HG02852 (cell line): Measurements from ENCODE around the gene VAV2.

ENCODE experiments used
- ATAC-seq: cut with Tn5 transposase; IDR thresholded peaks from one replicate; pipeline ENCODE4 v1.9.1; 2021; ENCODE audit warnings: mild to moderate bottlenecking, moderate library complexity; ENCODE audit not compliant: unreplicated experiment

The VAV2 gene

DNA sequence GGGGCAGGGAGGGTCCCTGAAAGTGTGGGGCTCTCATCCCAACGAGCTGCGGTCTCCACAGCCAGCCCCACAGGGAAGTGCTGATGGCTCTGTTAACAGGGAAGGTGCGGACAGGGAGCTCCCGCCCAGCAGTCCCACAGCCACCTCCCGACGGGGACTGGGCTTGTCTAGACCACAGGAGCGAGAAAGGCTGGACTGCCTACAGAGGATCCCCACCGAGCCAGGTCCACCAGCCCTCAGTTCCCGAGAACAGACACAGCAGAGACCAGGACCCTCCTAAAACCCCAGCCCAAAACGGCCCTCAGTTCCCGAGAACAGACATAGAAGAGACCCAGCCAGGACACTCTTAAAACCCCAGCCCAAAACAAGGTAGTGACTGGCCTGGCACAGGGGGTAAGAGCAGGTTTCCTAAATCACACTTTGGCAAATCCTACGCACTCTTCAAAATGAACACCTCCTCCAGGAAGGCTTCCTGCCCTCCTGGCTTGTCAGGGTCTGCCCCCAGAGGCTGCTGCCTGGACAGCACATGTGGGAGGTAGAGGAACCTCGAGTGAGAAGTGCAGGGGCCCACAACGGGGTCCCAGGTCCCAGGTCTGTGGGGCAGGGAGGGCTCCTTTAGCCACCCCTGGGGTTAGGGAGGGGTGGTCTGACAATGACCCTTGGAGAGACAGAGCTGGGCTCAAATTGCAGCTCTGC, 167.9 kb downstream of the VAV2 start:
- no peak for ATAC-seq

DNA sequence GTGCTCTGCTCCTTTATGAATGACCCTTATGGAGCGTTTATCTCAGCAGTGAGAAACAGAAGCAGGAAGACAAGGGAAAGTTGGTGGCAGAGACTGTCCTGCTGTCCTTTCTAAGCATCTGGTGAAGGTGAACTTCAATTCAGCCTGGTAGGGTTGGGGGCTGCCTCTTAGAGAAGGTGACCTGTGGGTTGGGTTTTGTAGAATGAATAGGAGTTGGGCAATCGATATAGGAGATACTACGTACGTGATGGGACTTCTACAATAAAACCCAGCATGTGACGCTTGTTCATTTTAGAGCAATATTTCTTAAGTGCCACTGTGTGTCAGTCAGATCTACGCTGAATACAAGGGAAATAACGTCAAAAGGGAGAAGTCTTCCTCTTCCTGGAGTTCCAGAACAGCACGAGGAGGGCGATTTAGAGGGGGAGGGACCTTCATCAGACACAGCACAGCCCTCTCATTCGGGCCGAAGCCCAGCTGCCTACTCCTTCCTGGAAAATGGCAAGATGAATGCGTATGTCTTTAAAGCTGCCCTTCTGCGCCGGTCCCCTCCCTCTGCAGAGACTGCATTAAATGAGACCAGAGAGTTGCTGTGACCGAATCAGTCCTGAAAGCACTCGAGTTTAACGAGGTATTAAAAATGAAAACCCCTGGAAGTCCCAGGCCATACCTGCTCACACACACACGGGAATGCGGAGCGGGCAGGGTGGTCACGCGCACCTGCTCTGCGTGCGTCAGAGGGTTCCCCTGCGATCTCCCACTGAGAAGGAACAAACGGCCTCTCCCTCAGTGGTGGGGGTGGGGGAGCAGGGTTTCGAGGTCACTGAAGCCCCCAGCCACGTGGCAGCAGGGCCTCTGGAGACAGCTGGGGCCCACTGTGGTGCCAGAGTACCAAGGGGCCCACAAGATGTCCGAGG, 168.7 kb downstream of the VAV2 start:
- no peak for ATAC-seq

DNA sequence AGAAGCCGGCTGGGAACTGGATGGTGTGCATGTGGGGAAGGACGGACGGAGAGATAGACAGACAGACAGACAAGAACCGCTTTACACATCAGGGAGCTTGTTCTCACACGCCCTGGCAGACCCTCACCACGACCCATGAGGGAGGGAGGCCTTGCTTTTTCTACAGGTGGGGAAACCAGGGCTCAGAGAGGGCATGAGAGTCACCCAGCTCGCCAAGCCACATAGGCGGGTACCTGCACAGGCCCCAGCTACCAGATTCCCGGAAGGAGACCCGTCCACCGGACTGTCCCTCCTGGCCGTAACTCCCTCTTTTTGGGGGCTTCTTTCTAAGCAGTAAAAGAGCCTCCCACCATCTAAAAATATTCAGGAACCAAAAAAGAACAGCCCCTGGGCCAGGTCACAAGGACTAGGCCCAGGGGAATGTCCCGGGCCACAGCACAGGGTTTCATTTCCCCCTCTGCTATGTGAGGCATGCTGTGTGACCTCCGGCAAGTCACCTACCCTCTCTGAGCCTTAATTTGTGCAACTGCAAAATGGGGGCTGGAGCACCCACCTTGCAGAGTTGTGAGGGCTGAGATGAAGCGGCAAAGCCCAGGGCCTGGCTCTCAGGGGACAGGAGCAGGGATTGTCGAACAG, 169.6 kb downstream of the VAV2 start:
- ATAC-seq = no peak

DNA sequence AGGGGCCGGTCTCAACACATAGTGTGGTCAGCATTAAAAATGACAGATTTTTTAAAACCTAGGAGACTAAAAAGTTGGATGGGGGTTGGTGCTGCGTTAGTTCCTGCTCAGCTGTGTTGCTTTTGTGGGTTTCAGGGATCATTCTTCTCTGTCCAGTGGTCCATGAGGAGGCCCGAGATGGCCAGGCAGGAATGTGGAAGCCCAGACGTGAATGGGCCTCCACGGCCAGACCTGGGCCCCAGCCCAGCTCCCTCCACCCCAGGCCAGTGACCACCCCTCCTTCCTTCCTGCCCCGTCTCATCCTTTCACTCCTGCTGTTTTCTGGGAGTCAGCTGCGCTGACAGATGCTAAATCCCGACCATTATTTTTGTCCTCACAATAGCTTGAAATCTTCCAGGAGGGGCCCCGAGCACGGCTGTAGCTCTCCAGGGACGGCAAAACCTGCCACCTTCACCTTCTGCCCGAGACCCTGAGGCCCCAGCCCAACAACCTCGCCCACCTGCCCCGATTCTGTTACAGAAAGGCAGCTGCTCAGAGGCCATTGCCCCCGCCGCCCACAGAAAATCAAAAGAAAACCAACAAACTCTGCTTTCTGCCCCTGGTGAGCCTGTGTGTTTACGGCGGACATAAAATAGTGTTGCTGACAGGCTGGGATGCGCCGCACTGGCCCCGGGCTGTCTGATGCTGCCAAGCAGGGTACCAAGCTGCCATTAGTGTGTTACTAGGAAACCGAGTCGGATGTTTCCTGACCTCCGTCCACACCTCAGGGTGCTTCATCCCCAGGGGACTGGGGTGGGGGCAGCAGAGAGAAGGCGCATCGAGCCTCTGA, 170.3 kb downstream of the VAV2 start:
- no peak for ATAC-seq

DNA sequence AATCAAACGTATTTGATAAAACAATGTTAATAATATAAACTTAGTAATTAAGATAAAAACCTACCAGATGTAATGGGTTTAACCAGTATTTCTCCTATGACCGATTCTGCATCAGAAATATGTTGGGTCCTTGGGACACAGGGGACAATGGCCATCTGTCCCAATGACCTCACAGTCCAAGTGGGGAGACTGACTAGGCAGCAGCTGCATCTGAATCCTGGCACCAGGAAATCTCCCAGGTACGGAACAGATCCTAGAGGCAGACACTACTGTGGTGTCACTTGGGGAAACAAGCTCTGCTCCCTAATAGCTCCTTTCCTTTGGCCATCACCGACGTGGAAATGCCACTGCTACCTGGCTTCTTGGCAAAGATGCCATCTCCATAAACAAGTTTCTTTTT, 172.2 kb downstream of the VAV2 start:
- no peak for ATAC-seq

DNA sequence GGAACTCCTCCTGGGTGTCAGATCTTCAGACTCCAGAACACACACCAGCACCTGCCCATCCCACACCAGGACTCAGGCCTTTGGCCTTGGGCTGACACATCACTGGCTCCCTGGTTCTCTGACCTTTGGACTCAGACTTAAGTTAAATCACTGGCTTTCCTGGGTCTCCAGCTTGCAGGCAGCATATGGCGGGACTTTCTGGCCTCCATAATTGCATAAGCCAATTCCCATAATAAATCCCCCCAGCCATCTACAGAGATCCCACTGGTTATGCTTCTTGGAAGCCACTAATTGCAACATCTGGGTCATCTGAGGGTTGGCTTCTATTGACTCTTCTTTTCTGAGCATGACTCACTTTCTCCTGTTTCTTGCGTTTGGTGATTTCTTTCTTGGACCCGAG, 173.7 kb downstream of the VAV2 start:
- ATAC-seq = no peak

DNA sequence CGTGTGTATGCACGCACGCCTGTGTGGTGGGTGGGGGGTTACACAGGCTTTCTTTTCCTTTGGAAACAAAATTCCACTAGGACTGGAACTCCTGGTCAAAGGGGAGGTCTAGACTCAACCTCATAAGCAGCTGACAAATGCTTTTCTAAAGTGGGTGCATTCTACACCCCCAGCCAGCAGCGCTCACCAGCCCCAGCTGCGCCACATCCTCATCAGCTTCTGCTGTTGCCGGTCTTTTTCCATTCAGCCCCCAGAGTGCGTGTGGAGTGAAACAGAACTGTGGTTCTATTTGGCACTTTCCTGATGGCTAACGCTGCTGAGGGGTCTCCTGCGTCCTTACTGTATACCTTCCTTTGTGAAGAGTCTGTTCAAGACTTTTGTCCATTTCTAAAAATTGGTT, 176.3 kb downstream of the VAV2 start:
- ATAC-seq = no peak

DNA sequence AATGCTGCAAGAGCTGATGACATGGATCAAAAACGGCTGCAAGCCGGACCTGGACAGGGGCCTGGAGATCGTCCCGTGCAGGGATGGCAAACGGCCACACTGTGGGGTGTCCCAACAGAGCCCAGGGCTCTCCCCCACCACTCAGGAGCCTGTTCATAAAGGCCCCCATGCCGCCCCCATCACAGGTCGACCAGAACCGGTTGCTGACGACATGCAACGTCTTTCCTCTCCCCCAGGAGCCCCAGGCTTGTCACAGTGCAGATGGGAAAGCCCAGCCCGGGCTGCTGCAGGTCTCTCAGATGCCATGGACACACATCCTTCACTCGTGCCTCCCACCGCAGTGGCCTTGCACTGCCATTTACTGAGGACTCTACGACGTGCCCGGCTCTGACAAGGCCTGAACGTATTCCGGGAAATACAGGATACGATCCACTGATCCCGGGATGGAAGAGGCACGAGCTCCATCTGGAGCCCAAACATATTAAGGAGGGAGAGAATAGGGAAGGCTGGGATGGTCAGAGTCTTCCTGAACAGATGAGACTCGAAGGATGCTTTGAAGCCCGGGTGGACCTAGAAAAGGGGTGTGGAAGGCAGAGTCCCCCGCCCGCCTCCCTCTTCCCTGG, 177.4 kb downstream of the VAV2 start:
- ATAC-seq = no peak

DNA sequence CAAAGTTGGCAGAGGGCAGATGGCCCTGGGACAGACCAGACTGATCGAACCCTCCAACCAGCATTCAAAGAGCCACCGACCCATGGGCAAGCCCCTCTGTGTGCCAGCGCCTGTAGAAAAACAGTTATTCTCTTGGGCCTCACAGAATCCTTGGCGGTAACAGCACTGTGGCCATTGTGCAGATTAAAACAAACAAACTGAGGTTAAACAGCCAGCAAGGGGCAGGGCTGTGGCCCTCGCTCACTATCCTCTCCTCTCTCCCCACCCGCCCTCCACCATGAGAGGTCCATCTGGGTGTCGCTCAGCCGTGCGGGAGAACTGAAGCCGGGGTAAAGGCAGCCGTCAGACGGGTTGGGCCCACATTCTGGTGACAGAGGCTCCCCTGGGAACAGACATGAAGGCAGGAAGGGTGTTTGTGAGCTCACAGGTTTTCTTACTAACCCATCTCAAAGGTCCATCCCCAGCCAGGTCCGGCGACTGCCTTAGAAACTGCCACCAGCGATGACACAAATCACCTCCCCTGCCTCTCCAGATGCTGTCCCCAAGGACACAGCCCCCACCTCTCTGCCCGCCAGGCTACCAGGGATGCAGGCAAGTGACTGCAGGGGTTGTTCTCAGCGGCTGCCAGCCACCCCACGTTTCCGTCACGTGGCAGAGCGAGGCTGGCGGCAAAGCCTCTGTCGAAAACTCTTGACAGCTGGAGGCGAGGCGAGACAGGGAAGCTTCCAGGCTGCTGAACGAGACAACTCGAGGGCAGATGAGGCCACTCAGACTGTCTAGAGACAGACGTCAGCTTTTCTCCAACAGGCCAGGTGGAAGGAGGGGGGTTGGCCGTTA, 178.2 kb downstream of the VAV2 start:
- ATAC-seq = no peak

DNA sequence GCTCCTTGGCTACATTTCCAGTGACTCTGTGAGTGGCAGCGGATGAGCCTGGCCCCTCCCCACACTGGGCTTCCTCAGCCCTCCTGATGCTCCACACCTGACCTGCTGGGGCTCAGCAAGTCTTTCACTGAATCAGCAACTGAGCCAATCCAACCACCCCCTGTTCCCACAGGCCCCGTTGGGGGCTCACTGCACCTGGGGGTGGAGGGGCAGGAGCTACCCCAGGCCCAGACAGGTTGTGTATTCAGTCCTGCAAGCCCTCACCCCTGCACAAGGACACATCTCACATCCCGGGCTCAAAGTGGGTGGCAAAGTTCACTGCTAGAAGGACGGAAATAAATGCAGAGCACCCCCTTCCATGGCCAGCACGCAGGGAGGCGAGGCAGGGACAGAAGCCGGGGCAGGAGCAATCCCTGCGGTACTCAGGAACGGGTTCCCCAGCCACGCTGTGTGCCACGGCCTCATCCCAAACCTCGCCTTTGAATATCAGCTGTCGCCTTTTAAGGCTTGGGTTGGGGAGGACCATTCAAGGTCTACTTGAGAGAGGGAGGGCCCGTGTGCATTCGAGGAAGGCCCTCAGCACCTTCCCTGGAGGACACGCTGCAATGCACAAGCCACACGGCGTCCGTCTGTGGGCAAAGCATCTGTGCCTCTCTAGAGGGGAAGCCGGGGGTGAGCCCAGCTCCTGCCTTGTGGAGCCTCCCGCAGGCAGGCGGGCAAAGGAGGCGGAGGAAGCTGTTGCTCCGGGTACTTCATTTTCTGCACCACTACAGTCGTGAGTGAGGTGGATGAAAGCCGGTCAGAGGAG, 179.0 kb downstream of the VAV2 start:
- ATAC-seq = no peak

DNA sequence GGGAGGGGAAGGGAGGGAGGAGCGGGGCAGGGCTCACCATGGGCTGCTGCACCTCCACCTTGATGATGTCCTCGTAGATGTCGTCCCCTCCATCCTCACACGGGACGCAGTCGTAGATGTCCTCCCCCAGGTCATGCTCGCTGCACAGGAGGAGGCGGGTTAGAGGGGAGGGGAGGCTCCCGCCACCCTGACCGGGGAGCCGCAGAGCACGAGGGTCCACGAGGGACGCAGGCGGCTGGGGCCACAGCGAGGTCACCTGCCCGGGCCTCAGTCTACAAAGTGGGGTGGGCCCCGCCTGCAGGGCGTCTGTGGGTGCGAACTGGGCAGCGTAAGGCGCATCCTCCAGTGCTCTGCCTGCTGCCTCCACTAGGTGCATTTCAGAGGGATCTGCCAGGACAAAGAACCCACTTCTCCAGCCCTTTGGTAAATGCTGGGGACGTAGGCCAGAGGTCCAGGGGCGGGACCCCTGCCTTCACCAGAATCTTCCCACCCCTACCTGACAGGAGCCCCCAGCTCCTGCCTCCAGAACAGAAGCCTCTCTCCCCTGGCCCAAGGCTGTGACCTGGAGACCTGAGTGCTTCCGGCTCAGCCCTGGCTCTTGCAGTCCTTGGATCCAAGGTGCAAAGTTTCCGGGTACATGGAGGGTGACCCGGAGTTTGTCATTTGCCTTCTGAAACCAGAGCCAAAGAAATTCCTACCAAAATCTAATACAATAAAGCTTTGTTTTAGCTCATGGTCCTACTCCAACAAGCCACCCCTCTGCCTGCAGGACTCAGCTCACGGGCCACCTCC, 179.9 kb downstream of the VAV2 start:
- ATAC-seq = no peak

DNA sequence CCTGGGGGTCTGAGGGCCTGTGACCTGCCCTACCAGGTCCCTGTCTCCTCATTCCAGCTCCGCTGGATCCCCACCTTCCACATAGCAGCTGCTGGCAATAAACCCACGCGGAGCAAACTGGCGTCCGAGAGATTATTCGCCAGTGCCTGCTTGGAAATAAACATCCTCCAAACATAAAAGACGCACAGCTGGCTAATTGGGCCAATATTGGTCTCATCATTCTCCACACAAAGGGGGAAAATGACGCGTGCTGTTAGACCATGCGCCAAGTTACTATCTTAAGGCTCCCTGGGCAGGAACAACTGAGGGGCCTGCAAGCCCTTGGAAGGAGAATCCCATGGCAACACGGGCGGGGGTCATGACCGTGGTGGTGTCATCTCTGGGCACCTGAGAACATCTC, 180.7 kb downstream of the VAV2 start:
- ATAC-seq = no peak

DNA sequence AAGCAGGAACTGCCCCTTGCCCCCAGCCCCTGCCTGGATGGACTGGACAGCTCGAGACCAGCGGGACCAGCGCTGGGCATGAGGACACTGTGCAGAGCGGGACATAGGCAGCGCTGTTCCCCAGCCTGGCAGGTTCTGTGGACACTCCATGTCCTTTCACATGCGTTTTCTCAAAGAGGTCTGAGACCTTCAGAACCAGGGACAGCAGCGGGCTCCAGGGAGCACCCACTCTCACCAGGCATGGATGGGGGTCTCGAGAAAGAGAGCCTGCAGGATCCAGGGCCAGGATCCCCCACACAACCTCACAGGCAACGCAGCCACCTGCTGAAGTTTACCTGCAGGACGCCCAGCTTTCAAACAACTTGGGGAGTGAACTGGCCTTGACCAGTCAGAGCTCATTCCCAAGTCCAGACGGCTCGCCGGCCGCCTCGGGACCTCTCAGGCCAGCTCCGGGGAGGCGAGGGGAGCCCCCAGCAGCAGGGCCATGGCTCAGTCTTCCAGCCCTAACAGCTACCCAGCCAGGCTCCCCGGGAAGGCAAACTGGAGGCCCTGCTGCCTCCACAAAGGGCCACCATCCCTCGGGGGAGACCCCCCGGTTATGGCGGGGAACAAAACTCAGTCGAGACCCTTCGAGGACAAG, 181.4 kb downstream of the VAV2 start:
- ATAC-seq = no peak

DNA sequence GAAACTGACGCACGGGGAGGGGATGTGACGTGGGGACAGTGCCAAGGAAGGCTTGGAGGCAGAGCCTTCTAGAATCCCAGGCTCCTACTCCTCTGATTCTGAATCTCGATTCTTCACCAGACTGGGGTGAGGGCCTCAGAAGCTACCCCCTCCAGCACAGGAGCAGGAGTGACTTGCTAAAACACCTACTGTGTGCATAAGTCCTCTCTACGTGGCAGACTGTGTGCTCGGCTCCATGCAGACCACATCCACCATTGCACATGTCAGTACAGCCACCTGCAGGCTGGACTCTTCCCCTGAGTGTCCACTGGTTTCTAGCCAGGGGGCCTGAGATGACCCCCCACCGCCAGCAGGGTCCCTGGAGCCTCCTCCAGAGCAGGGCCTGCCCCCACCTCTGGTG, 182.8 kb downstream of the VAV2 start:
- ATAC-seq = no peak

DNA sequence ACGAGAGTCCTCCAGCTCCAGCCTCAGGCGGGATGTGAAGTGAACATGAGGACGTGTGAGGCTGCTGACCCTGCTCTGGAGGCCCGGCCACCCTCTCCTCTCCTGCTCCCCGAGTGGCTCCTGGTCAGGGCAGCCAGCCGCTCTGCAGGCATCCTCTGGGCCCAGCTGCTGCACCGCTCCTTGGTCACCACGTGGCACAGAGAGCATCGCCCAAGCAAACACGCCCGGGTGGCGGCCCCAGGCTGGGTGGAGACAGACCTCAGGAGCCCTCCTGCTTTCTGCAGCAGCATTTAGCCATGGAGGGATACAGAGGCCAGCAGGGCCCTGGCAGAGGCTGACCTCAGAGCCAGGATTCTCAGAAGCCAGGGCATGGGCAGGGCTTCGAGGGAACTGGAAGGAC, 184.3 kb downstream of the VAV2 start:
- no peak for ATAC-seq

DNA sequence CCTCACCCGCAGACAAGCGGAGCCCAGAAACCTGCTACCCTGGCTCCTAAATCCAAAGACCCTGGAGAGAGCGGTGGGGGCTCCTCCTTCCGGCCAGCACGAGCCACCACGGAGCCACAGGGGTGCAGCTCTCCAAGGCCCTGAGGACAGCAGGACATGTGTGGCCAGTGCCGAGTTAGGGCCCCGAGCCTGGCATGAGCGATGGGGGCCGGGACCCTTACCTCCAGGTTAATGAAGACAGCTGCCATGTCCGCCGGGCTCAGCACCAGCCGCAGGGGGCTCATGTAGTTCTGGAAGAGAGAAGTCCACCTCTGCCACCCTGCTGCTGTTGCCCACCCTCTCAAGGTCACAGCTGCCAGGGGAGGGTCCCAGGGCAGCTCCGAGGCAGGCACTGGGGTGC, 185.1 kb downstream of the VAV2 start:
- no peak for ATAC-seq

DNA sequence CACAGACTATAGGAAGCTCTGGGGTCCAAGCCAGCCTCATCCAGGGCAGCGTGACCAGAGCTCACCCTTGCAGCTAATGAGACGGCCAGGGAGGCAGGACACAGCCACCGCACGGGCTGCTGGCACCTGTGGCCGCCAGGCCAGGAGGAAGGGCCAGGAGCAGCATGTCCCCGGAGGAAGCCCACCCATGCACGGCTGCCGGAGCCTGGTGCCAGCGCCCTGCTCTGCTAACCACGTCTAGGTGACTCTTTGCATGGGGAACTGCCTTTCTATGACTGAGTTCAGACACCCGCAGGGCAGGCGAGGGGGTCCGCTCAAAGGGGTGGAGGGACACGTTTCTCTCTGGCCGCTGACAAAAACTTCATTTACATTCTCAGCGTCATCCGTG, 185.5 kb downstream of the VAV2 start:
- no peak for ATAC-seq
